Measurements from ENCODE around the gene GGNBP2.
"Not testable (repeated sequence)": the region's sequence is repeated elsewhere in the genome, so short reads cannot be mapped to it uniquely, and the experiment has no call there.

Gene GGNBP2

DNA sequence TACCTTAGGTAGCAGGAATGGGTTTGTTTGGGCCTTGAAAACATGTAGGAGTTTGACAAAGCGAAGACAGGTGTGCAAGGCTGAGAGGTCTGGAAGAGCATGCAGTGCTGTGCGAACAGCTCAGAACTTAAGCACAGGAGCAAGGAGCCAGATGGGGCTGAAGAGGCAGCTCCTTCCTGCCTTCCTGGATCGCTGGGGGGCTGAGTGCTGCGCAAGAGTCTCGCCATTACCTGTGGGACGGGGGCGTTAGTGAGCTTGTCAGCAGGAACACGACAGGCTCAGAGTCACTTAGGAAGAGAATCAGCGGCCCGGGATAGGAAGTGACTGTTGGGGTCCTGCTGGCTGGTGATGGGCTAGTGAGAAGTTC lies 56.2 kb downstream of the GGNBP2 start:
- DNase-seq (ENCODE audit: low read depth) = no peak

DNA sequence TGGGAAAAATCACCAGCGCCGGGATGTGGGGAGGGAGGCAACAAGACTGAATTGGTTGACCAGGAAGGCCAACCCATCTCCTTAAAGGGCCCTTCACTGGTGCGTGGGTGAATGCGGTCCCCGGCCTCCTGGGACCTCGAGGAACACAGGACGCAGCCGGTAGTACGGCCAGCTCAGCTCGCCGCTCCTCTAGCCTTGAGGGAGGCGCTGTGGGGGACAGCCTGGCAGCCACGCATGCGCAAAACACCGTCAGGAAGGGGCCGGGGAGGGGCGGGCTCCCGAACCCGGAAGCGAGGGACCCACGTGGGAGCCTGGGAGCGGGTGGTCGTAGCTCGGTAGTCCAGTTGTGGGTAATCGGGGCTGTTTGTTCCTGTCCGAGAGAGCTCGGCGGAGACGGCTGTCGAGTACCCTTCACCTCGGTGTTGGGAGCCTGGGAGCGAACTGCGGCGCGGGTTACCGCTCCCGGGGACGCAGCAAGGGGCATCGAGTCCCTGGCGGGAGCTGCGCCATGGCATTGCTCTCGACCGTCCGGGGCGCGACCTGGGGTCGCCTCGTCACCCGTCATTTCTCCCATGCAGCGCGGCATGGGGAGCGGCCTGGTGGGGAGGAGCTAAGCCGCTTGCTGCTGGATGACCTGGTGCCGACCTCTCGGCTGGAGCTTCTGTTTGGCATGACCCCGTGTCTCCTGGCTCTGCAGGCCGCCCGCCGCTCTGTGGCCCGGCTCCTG lies 56.7 kb downstream of the GGNBP2 start, which contains the start of gene MRM1:
Gene MRM1, plus strand, starts transcription at position 281 of the 727 bp plus-strand sequence. Its CDS starts 228 bp downstream, at position 509.
- DNase-seq (ENCODE audit: low read depth) = peak; percentile 74

DNA sequence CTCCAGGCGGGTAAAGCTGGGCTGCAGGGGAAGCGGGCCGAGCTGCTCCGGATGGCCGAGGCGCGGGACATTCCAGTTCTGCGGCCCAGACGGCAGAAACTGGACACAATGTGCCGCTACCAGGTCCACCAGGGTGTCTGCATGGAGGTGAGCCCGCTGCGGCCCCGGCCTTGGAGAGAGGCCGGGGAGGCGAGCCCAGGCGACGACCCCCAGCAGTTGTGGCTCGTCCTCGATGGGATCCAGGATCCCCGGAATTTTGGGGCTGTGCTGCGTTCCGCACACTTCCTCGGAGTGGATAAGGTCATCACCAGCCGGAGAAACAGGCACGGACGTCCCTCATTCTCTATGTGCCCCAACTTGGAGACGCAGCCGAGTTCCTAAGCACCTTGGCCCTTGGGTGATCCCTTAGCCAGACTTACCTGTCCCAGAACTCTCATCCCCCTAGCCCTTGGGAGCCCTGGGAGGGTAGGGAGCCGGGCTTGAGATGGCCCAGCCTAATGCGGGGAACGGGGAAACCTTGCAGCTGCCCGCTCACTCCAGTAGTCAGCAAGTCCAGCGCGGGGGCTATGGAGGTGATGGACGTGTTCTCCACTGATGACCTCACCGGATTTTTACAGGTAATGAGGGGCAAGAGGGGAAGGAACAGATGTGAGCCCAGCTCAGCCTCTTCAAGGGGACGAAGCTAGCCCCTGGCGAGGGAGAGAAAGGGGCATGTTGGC lies 57.5 kb downstream of the GGNBP2 start:
- no peak for DNase-seq (ENCODE audit: low read depth)

DNA sequence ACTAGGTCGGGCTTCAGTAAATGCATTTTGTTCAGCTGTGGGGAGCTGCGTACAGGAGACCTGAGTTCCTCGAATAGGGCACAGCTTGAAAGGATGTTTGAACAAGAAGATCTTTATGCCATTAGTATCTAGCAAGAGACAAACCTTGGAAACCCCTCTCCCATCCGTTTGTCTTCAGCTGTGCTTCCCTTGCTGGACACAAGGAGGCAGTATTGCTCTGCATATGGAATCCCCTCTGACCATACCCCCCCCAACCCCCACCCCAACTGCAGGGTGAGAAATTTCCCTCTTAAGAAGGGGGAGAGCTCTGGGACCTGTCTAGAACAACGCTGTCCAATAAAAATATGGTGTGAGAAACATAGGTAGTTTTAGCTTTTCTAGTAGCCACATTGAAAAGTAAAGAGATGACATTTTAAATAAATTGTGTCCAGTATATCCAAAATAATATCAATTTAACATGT lies 58.2 kb downstream of the GGNBP2 start:
- DNase-seq (ENCODE audit: low read depth) = peak; percentile 28

DNA sequence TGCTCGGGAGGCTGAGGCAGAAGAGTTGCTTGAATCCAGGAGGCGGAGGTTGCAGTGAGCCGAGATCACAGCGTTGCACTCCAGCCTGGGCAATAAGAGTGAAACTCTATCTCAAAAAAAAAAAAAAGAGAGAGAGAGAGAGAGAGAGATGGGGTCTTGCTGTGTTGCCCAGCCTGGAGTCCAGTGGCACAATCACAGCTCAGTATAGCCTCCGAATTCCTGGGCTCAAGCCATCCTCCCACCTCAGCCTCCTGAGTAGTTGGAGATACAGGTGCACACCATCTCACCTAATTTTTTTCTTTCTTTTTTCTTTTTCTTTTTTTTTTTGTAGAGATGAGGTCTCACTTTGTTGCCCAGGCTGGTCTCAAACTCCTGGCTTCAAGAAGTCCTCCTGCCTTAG lies 60.3 kb downstream of the GGNBP2 start:
- not testable (repeated sequence) for DNase-seq (ENCODE audit: low read depth)

DNA sequence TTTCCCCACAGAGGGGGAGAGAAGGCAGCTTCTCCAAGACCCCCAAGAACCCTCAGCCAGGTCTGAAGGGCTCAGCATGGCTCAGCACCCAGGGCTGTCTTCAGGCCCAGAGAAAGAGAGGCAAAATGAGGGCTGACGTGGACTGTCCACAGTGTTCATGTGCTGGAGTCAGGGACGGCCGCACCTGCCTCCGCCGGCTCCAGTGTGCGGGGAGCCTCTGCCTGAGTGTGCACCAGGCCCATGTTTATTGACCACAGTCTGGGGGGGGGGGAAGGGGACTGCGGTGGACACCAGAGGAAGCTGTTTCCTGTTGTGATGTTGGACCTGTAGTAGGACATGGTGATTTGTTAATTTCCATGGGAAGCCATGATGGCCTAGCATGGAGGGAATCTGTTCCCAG lies 63.6 kb downstream of the GGNBP2 start:
- no peak for DNase-seq (ENCODE audit: low read depth)

DNA sequence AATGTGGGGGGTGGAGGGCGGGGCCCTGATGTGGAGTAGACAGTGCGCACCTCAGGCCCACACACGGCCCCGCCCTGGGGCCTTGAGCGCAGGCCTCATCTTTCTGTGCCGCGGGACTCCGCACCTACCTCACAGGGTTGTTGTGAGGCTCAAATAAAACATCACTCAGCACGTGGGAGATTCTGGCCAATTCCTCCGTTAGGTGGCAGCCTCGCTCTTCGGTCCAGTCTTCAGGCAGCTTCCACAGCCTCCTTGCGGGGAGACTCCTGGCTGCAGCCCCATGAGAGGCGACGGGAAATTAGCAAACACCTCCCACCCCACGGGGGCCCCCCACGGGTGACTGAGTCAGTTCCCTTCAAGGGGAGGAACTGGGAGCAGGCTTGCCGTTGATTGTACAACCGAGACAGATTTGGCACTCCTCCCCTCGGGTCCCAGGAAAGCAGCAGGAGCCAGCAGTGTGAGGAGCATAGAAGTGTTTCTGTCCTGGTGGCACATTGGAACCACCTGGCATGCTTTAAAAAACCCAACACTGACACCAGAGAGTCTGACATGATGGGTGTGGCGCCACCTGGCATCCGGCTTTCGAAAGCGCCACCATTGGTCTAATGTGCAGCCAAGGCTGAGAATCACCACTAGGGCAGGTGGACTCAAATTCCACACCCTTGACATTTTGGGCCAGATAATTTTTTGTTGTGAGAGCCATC lies 64.2 kb downstream of the GGNBP2 start:
- peak; percentile 51 for DNase-seq (ENCODE audit: low read depth)

DNA sequence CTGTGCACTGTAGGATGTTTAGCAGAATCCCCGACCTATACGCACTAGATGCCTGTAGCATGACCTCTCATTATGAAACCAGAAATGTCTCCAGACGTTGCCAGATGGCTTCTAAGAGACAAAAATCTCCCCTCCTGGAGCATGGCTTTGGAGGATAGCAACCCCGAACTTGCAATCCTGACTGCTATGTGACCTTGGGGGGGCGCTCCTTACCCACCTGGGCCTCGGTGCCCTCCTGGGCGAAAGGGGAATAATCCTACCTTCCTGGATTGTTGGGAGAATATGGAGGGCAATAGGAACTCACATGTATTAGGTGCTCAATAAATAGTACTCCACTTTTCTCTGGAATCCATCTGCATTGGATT lies 64.8 kb downstream of the GGNBP2 start:
- DNase-seq (ENCODE audit: low read depth) = no peak

DNA sequence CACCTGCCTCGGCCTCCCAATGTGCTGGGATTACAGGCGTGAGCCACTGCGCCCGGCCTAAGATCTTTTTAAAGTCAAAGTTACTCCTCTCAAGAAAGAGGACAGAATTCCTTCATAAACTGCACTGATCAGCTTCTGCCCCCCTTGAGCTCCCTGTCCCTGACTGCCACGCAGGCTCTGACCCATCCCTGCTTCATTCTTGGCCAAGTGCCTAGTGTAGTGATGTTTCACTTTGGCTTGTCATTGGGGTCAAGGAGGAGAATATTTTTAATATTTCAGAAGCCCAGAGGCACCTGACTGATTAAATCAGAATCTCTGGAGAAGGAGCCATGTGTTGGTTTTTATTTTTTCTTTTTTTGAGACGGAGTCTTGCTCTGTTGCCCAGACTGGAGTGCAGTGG lies 65.8 kb downstream of the GGNBP2 start:
- no peak for DNase-seq (ENCODE audit: low read depth)

DNA sequence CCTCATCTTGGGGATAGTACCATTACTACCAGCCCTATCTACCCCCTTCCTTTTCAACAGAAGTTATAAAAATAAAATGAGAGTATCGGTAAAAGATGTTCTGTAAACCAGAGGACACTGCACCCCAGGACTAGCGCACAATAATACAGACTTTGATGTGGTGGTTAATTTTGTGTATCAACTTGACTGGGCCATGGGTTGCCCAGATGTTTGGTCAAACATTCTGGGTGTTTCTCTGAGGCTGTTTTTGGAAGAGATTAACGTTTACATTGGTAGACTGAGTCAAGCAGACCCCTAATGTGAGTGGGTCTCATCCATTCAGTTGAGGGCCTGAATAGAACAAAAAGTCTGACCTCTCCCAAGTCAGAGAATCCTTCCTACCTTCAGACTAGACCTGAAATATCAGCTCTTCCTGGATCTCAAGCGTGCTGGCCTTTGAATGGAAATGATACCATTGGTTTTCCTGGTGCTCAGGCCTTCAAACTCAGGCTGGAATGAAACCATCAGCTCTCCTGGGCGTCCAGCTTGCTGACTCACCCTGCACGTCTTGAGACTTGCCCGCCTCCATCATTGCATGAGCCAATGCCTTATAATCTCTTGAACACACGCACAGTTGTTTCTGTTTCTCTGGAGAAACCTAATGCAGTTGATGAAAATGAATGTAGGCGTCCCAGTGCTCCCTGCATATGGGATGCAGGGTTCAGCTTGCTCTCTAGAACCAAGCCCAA lies 66.8 kb downstream of the GGNBP2 start:
- peak; percentile 70 for DNase-seq (ENCODE audit: low read depth)

DNA sequence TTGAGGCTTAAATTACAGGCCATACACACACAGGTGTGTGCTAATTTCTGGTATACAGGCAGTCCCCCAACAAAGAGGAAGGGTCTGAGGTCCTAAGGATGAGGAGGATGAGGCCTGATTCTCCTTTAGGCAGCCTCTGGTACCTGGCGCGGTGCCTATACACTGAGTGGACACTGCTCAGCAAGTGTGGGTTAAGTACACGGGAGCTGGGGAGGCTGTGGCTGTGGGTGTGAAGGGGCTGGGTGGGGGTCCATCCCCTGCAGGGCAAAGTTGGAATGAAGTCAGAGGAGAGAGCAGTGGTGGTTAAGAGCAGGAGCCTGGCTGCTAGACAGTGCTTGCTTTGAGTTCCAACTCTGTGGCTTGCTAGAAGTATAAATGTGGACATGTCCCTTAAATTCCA lies 67.6 kb downstream of the GGNBP2 start:
- DNase-seq (ENCODE audit: low read depth) = no peak

DNA sequence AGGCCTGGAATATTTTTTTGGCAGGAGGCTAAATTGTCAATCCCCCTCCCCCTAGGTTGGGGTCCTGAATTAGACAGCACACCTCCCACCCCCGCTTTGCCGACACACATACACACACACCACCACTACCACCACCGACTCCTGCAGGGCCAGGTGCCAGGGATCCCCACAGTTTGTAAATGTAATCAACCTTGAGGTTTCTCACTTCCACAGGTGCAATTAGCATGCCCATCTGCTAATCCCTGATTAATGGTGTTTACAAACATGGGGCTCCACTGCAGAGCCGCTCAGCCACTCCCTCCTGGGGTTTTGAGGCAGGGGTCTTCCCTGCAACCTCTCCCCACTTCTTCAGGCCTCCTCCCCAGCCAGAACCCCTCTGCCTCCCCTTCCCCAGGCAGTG lies 68.4 kb downstream of the GGNBP2 start:
- no peak for DNase-seq (ENCODE audit: low read depth)

DNA sequence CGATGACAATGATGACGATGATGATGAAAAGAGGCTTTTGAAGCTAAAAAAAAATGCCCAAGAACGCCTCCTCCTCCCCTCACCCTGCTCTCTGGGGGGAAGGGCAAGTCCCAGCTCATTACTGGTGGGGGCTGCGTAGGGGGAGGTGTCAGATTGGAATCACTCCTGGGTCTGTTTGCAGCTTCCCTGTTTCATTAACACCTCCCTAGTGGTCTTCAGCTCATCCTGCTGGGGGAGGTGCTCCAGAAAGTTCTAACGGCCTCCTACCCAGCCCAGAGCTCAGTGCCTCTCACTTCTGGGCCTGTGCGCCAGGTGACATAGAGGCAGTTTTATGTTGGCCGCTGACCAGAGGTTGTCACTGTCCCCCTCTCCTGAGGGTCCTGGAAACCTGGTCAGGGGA lies 69.4 kb downstream of the GGNBP2 start:
- no peak for DNase-seq (ENCODE audit: low read depth)

DNA sequence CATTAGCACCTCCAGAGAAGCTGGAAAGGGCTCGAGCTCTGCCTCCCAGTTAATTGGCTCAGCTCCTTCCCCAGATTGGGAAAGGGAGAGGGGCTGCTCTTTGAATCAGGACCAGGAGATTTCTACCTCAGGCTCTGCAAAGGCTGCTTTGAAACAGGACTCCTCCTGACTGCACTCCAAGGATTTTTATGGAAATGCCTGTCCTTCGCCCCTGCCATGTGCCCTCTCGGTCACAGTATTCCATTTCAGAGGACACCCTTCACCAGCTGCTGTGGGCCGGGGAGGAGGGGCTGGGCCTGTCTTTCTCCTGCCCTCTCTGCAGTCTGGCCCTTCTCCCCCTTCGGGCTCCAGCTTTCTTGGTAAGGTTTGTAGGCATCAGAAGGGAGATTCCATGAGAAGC lies 70.2 kb downstream of the GGNBP2 start:
- no peak for DNase-seq (ENCODE audit: low read depth)

DNA sequence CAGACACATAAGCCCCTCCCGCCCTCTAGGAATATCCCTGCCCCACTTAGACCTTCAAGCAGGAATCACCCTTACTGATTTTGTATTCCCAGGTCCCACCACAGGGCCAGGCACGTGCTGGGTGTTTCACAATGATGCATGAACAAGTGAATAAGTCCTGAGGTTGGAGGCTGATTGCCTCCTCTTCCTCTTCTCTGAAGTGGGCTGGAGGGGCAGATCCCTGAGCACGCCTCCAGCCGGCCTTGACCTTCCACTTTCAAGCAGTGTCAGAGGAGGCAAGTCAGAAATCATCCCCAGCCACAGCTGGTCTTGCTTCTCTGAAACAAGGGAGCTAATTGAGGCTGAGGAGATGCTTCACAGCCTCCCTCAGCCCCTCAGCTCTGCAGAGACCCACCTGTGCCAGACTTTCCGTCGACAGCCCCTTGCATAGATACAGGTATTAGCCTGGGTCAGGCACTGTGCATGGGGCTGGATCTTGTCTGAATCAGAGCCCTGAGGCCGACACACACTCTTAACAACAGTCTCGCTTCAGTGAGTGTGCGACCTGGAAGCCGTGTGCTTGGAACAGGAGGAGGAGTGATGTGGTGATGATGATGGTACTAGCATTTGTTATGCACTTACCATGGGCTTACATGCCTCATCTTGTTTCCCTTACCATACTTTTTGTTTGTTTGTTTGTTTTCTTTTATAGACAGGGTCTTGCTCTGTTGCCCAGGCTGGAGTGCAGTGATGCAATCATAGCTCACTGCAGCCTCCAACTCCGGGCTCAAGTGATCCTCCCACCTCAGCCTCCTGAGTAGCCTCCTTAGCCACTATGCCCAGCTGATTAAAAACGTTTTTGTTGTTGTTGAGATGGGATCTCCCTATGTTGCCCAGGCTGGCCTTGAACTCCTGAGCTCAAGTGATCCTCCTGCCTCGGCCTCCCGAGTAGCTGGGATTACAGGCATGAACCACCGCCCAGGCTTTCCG lies 71.6 kb downstream of the GGNBP2 start:
- DNase-seq (ENCODE audit: low read depth) = no peak

DNA sequence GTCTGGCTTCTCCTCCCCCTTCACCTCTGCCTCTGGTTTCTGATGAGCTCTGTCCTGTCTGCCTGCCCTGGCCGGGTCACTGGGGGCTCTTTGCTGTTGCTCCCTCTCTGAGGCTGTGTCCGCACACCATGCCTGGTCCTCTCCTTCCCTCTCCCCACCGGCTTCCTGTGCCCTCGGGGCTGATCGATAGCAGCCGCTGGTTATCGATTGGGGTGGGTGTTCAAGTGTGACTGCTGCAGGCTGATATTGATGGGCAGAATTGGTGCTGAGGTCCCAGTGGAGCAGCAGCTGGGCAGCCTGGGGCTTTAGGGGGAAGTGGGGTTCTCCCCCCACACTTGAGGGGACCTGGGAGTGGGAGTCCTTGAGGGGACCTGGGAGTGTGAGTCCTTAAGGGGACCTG lies 73.1 kb downstream of the GGNBP2 start:
- DNase-seq (ENCODE audit: low read depth) = no peak

DNA sequence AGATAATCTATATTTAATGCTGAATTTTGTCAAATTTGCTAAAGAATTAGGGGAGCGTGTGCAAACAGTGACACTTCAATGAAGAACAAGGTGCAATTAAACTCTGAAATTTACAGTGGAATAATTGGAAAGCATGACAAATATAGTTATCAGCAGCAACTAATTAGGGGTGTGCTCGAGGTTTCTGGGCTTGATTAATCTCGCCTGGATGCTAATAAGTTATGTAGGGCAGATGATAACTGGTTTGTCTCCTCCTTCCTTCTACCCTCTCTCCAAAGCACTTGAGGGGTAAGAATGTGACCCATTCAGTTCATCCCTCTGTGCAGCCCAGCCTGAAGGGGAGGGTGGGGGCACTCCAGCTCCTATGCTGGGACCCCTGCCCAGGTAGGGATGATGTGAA lies 78.6 kb downstream of the GGNBP2 start:
- DNase-seq (ENCODE audit: low read depth) = no peak

DNA sequence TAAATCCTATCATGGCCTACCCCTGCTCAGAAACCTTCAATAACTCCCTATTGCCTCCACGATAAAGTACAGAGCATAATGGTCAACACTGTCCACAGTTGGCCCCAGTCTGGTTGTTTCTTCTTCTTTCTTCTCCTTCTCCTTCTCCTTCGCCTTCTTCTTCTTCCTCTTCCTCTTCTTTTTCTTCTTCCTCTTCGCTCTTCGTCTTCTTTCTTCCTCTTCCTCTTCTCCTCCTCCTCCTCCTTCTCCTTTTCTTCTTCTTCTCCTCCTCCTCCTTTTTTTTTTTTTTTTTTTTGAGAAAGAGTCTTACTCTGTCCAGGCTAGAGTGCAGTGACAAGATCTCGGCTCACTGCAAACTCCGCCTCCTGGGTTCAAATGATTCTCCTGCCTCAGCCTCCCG lies 80.5 kb downstream of the GGNBP2 start:
- DNase-seq (ENCODE audit: low read depth) = no peak

DNA sequence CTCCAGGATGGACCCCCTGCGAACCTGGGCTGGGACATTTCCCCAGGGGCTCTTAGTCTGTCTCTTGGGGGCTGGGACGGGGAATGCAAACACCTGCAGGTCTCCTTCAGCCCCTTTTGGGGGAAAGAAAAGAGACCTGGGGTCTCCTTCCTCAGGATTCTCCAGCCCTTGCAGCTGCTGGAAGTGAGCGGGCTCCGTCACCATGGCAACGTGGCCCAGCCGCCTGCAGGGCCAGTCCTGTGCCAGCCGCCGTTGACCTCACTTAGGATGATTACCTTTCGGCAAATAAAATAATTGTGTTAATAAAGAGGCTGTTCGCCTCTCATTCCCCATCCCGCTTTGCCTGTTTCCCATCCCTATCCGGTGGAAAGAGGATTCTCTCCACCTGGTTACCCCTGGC lies 82.4 kb downstream of the GGNBP2 start:
- no peak for DNase-seq (ENCODE audit: low read depth)

DNA sequence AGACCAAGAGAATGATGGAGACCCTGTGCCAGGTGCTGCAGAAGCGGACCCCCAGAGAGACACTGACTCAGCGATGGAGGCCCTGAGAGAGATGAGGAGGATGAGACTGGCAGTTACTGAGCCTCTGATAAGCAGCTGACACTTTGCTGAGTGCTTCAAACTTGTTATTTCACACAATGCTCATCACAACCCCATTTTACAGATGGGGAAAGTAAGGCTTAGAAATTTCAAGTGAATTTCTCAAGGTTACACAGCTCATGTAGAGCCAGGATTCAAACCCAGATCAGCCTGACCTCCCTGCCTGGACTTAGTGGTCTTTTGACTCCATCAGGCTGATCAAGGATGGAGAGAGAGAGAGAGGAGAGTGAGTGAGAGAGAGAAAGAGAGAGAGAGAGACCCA lies 83.9 kb downstream of the GGNBP2 start:
- no peak for DNase-seq (ENCODE audit: low read depth)

DNA sequence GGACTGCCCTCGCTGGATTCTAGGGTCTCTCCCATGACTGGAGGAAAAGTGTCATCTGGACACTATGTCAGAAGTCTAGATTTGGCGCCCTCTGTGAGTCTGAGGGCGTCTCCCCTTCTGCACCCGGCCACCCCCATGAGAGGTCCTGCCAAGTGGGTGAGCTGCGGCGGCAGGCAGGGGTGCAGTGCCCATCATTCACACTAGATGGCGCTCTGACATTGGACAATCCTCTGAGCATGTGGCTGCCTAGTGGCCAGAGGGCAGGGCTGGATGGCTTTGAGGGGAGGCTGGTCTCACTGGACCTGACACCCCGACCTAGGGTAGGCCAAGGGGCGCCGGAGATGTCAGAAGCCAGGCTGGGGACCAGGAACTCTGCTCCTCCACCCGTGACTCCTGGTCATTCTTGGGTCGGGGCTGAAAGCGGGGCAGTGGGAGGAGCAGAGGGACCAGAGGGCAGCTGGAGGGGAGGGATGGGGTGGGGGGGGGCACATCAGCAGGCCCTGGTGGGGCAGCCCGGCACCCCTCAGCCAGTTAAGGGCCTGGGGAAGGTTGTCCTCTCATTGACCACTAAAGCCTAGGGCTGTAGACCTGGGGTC lies 84.6 kb downstream of the GGNBP2 start:
- peak; percentile 39 for DNase-seq (ENCODE audit: low read depth)

All from stromal cell of bone marrow (primary cell).